GM06990 (cell line): Measurements from ENCODE around the gene HTR3A.

Source experiments
- DNase-seq: peaks from one replicate; pipeline ENCODE4 v3.0.0-alpha.2; 2011; ENCODE audit not compliant: insufficient read length; ENCODE audit errors: extremely low read depth
- H3K27me3 ChIP-seq: replicated peaks from 2 replicates; pipeline ENCODE4 v1.6.0; 2011; ENCODE audit warnings: low read length; ENCODE audit not compliant: control insufficient read depth, insufficient read depth
- H3K36me3 ChIP-seq: 2 replicates; pipeline ENCODE4 v1.5.1; 2011; ENCODE audit warnings: low read length; ENCODE audit not compliant: control insufficient read depth, insufficient read depth
- H3K4me3 ChIP-seq: replicated peaks from 2 replicates; pipeline ENCODE4 v1.5.1; 2011; ENCODE audit warnings: low read depth, mild to moderate bottlenecking, control low read depth, low read length
- TF ChIP-seq, protein P1 (sequence below): IDR thresholded peaks from 2 replicates; pipeline ENCODE4 v1.5.1; 2011; ENCODE audit warnings: low read length, control low read depth, mild to moderate bottlenecking, inconsistent platforms; ENCODE audit not compliant: insufficient read depth, poor library complexity, severe bottlenecking

Gene HTR3A

DNA sequence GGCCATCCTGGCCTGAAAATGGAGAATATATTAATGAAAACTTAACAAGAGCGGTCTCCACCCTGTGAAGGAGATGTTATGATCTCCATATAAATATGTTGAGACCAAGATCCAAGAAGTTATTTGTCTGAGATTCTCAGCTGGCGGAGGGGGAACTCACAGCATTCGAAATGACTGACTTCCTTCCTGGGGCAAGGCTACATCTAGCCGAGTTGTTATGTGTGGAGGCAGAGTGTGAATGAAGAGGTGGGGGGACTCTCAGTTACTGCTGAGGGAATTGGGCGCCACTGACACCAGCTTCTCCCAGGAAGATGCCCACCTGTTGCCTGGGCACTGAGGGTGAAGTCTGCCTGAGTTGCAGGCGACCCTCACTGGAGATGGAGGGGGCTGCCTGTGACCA, 5.9 kb downstream of the HTR3A start:
- Histone ChIP-seq H3K27me3 (no peaks in the 10 kb centered on the region; the same call in none of the 2 replicates), H3K4me3 (no peak overlapping the region), H3K36me3 (no peaks in the 10 kb centered on the region)
- TF ChIP-seq, protein P1, sequence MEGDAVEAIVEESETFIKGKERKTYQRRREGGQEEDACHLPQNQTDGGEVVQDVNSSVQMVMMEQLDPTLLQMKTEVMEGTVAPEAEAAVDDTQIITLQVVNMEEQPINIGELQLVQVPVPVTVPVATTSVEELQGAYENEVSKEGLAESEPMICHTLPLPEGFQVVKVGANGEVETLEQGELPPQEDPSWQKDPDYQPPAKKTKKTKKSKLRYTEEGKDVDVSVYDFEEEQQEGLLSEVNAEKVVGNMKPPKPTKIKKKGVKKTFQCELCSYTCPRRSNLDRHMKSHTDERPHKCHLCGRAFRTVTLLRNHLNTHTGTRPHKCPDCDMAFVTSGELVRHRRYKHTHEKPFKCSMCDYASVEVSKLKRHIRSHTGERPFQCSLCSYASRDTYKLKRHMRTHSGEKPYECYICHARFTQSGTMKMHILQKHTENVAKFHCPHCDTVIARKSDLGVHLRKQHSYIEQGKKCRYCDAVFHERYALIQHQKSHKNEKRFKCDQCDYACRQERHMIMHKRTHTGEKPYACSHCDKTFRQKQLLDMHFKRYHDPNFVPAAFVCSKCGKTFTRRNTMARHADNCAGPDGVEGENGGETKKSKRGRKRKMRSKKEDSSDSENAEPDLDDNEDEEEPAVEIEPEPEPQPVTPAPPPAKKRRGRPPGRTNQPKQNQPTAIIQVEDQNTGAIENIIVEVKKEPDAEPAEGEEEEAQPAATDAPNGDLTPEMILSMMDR: no peak
- no peak for DNase-seq

DNA sequence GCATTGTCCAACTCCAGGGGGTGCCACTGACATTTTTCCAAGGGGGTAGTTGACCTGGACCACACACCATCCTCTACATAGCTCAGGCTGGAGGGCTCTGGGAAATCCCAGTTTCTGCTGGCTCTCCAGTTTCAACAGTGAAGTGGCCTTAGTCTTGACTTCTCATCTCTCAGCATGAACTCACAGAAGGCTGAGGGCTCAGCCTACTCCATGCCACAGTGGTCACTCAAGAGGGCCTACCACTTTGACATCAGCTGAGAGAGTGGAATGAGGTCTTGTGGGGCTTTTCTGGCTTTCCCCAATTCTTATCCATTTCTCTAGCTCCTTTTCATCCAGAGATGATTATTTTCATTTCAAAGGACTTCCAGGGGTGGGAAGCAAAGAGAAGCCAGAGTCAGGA, 7.4 kb downstream of the HTR3A start:
- Histone ChIP-seq H3K4me3 (no peak overlapping the region), H3K36me3 (no peaks in the 10 kb centered on the region), H3K27me3 (no peaks in the 10 kb centered on the region; the same call in none of the 2 replicates)
- no peak for DNase-seq
- TF ChIP-seq, protein P1: no peak

DNA sequence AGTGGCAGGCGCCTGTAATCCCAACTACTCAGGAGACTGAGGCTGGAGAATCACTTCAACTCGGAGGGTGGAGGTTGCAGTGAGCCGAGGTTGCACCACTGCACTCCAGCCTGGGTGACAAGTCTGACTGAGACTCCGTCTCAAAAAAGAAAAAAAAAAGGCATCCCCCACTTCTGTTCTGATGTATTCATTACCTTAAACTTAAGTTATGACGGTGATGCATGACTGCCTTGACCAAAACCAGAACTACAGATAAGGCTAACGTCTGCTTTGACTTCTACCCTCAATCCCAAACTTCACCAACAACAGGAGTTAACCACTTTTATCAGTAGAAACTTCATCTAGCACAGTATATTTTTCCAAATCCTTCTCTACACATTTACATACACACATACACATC, 9.9 kb downstream of the HTR3A start:
- DNase-seq: no peak
- TF ChIP-seq, protein P1: no peak
- H3K27me3 ChIP-seq: peaks cover 1% of the 10 kb centered on the region; the same call in 1 of the 2 replicates
- H3K36me3 ChIP-seq: no peaks in the 10 kb centered on the region
- no peak overlapping the region for H3K4me3 ChIP-seq

DNA sequence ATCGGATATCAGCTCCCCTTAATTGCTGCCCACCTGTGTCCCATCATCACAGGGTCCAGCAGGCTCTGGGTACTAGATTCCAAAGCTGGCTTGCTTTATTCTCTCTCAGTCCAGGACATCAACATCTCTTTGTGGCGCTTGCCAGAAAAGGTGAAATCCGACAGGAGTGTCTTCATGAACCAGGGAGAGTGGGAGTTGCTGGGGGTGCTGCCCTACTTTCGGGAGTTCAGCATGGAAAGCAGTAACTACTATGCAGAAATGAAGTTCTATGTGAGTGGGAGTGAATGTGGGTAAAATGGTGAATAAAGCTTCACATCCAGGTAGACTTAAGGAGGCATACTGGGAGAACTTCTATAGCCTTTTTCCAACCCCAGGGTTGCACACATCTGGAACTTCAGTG, 11.0 kb downstream of the HTR3A start:
- TF ChIP-seq, protein P1: no peak
- DNase-seq: no peak
- no peak overlapping the region for H3K4me3 ChIP-seq
- H3K27me3 ChIP-seq: peaks cover 1% of the 10 kb centered on the region; the same call in 1 of the 2 replicates
- H3K36me3 ChIP-seq: no peaks in the 10 kb centered on the region

DNA sequence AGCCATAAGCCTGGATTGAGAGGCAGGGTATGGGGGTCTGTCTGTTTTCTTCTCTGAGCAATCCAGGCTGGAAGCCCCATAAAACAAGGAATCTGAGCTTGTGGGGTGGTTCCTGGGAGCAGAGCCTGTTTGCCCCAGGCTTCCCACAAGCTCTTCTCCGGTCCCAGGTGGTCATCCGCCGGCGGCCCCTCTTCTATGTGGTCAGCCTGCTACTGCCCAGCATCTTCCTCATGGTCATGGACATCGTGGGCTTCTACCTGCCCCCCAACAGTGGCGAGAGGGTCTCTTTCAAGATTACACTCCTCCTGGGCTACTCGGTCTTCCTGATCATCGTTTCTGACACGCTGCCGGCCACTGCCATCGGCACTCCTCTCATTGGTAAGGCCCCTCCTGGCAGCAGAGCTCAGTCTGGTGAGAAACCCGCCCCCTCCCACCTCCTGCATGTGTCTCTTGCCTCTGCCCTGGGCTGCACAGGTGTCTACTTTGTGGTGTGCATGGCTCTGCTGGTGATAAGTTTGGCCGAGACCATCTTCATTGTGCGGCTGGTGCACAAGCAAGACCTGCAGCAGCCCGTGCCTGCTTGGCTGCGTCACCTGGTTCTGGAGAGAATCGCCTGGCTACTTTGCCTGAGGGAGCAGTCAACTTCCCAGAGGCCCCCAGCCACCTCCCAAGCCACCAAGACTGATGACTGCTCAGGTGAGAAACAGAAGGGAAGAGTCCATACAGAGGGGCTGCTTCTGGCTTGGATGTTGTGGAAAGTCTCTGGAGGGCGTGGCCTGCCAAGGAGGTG, 11.6 kb downstream of the HTR3A start:
- Histone ChIP-seq H3K36me3 (no peaks in the 10 kb centered on the region), H3K4me3 (no peak overlapping the region), H3K27me3 (peaks cover 1% of the 10 kb centered on the region; the same call in 1 of the 2 replicates)
- DNase-seq: no peak
- TF ChIP-seq, protein P1: no peak
